Left colon (tissue), 2 donors: Measurements from ENCODE around the gene C10orf62. TPM values are rescaled to one million over a fixed set of nuclear protein-coding genes. Genes with fewer than 3 reads are reported as not detected.
"Not testable (repeated sequence)": the region's sequence is repeated elsewhere in the genome, so short reads cannot be mapped to it uniquely, and the experiment has no call there.

Experiments used
- ATAC-seq: fragments of 200-7000 bp; cut with Tn5 transposase; one replicate; pipeline ENCODE4 v1.9.1; 2020; ENCODE audit warnings: mild to moderate bottlenecking, moderate library complexity
- DNase-seq, 2 donors: peaks; one replicate each; pipeline ENCODE4 v3.0.0-alpha.2; 2020
- intact Hi-C, 2 donors: fragments of 100-400 bp; cut with DNase I in 1 of 2; cut with micrococcal nuclease in 1 of 2; formaldehyde crosslinking; loops; one replicate each; pipeline versions ENCODE4 v1.11.2 to v1.14.0; 2022; cut with DNase I, micrococcal nuclease
- long read RNA-seq: library from polyadenylated mRNA; unstranded; transcript quantifications from one replicate; pipeline ENCODE4 v2.0.0, GENCODE V29; 2021
- total RNA-seq, 2 donors: library from RNA; stranded (reverse); fragmentation: NEBNext Ultra II Directional; extraction: Animal tissue kit (Norgen Biotek cat#: 25700); gene quantifications; one replicate each; pipeline ENCODE4 v1.2.1, GENCODE V29; 2021
- donor health status: DM: no; HTN: no; CAD: no.
- donor health status: DM: yes; HTN: yes; CAD: no.

C10orf62 gene
- total RNA-seq, result not detected
- long read RNA-seq, result 0 reads

GRCh38 chr10:97589479-97589878 lies at the start of gene C10orf62:
Gene C10orf62, plus strand, starts transcription at chr10:97589721. Its CDS starts 177 bp downstream, at chr10:97589898.
- ATAC-seq, result no peak
- no peak for DNase-seq
- intact Hi-C loops, result no loop called here

GRCh38 chr10:97540669-97541500 lies 48.6 kb upstream of the C10orf62 start:
- DNase-seq (no peak), ATAC-seq (no peak)
- intact Hi-C loops, result no loop called here

- ATAC-seq (no peak), DNase-seq (peak; percentile 25 to 54)
- intact Hi-C loops, result no loop called here
Observed at GRCh38 chr10:97542169-97543024, 47.1 kb upstream of the C10orf62 start.

GRCh38 chr10:97543025-97543546 lies 46.4 kb upstream of the C10orf62 start:
- ATAC-seq (peak; percentile 68), DNase-seq (peak; percentile 30 to 72)
- intact Hi-C loops, result no loop called here

- intact Hi-C loops, result no loop called here
- no peak for ATAC-seq
- DNase-seq, result no peak
Observed at GRCh38 chr10:97546456-97547270, 42.9 kb upstream of the C10orf62 start.

GRCh38 chr10:97547271-97547600 lies 42.3 kb upstream of the C10orf62 start:
- DNase-seq, result no peak
- no peak for ATAC-seq
- intact Hi-C loops, result no loop called here

- intact Hi-C loops, result no loop called here
- no peak for DNase-seq
- ATAC-seq, result no peak
Observed at GRCh38 chr10:97547962-97548361, 41.6 kb upstream of the C10orf62 start.

- intact Hi-C loops, result no loop called here
Observed at GRCh38 chr10:97548828-97549455, 40.6 kb upstream of the C10orf62 start.

GRCh38 chr10:97549587-97550322 lies 39.8 kb upstream of the C10orf62 start:
- ATAC-seq, result no peak
- intact Hi-C loops, result no loop called here
- no peak for DNase-seq

More at GRCh38 chr10:97548828-97549455, 40.6 kb upstream of the C10orf62 start:
- no peak for DNase-seq
- ATAC-seq, result no peak

- intact Hi-C loops, result no loop called here
- no peak for ATAC-seq
Observed at GRCh38 chr10:97550336-97551149, 39.0 kb upstream of the C10orf62 start.

GRCh38 chr10:97551271-97551670 lies 38.2 kb upstream of the C10orf62 start:
- no peak for ATAC-seq
- no peak for DNase-seq

More at GRCh38 chr10:97550336-97551149, 39.0 kb upstream of the C10orf62 start:
- no peak for DNase-seq

GRCh38 chr10:97553575-97554031 lies 35.9 kb upstream of the C10orf62 start:
- intact Hi-C loops, result loop anchor here in 1 of 2 donors (2.0 kb wide), 1 partner anchor 91 kb away; no protein-coding TSS in a partner anchor
- ATAC-seq, result peak; percentile 89
- peak in 1 of 2 donors; percentile 57 for DNase-seq

More at GRCh38 chr10:97551271-97551670, 38.2 kb upstream of the C10orf62 start:
- intact Hi-C loops, result no loop called here

- DNase-seq, intact Hi-C loops, ATAC-seq: not testable (repeated sequence)
Observed at GRCh38 chr10:97554336-97554735, 35.2 kb upstream of the C10orf62 start.

GRCh38 chr10:97555541-97555940 lies 34.0 kb upstream of the C10orf62 start:
- intact Hi-C loops, ATAC-seq, DNase-seq: not testable (repeated sequence)

GRCh38 chr10:97560731-97561381 lies 28.7 kb upstream of the C10orf62 start:
- intact Hi-C loops, DNase-seq, ATAC-seq: not testable (repeated sequence)
